GM19455 (cell line): ENCODE results near the gene CLECL1.
"Not testable (repeated sequence)": the region's sequence is repeated elsewhere in the genome, so short reads cannot be mapped to it uniquely, and the experiment has no call there.

Experiments
- ATAC-seq: cut with Tn5 transposase; IDR thresholded peaks from one replicate; pipeline ENCODE4 v1.9.1; 2021; ENCODE audit not compliant: unreplicated experiment

Gene CLECL1

DNA sequence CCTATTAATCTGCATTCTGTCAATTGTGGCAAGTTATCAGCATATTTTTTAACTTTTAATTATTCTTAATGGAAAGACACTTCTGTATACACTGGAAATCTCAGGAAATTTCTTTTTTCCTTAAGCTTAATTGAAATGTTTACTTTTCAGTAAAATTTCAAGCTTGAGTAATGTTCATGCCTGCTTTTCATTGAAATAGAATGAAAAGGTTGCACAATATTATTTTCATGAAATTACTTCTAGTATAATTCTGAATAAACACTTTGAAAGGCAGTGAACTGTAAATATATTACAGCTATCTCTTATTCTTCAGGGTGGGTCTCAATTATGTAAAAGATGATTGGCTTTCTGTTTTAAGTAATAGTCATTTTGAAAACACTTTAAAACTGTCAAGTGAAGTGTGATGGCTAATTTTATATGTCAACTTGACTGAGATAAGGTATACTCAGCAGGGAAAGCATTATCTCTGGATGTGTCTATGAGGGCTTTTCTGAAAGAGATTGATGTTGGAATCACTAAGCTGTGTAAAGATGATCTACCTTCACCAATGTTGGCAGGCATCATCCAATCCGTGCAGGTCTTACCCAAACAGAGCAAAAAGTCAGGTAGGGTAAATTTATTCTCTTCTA is 33.5 kb downstream of the CLECL1 start:
- ATAC-seq: no peak

DNA sequence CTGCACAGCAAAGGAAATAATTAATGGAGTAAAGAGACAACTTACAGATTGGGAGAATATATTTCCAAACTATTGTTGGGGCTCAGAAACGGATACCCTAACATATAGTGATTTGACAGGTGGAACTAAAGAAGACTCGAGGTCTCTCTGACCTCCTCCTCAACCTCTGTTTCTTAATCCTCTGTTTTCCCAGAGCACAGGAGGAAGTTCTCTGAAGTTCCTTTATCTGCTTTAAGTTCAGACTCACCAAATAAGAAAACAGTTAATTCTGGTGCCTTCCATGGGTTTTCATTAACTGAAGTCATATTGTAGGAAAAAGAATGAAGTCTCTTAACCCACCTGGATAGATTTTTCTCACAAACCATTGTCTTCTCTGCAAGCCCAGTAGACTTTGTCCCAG is 34.2 kb downstream of the CLECL1 start:
- no peak for ATAC-seq

DNA sequence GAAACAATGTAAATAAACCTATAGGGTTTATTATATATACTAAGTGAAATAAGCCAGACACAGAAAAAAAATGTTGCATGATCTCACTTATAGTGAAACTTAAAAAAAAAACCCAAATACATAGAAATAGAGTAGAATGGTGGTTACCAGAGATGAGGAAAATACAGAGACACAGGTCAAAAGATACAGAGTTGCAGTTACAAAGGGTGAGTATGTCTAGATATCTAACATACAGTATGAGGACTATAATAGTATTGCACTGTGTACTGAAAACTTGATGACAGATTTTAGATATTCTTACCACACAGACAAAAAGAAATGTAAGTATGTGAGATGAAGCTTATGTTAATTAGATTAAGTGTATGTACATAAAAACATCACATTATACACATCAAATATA is 35.3 kb downstream of the CLECL1 start:
- ATAC-seq: no peak

DNA sequence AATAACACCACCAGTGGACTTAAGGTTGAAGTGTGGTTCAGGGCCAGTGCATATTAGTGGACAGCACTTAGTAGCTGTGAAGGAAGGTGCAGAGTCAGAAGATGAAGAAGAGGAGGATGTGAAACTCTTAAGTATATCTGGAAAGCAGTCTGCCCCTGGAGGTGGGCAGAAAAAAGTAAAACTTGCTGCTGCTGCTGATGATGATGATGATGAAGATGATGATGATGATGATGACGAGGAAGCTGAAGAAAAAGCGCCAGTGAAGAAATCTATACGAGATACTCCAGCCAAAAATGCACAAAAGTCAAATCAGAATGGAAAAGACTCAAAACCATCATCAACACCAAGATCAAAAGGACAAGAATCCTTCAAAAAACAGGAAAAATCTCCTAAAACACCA is 37.2 kb downstream of the CLECL1 start:
- ATAC-seq: not testable (repeated sequence)

DNA sequence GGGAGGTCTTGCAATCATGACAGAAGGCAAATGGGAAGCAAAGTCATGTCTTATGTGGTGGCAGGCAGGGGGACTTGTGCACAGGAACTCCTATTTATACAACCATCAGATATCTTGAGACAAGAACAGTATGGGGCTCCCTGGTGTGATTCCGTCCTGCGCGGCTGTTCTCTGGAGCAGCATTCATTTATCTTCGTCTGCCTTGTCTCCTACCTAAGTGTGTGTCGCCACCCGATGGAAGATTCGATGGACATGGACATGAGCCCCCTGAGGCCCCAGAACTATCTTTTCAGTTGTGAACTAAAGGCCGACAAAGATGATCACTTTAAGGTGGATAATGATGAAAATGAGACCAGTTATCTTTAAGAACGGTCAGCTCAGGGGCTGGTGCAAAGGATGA is 37.7 kb downstream of the CLECL1 start:
- not testable (repeated sequence) for ATAC-seq

DNA sequence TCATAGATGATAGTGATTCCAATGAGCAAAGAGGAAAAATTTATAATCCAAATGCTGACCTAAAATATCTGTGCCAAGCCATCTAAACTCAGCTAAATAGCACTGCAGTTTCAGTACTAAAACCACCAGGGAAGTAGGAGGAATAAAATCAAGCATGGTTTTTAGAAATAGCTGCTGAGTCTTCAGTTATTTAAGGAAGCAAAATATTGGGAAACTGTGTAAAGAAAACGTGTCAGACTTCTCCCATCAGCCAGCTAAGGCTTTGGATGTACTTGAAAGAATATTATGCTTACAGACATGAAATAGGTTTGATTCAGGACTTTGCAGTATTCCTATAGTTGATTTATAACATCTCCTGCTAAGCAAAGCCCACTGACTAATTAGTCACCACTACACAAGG is 38.7 kb downstream of the CLECL1 start:
- ATAC-seq: no peak

DNA sequence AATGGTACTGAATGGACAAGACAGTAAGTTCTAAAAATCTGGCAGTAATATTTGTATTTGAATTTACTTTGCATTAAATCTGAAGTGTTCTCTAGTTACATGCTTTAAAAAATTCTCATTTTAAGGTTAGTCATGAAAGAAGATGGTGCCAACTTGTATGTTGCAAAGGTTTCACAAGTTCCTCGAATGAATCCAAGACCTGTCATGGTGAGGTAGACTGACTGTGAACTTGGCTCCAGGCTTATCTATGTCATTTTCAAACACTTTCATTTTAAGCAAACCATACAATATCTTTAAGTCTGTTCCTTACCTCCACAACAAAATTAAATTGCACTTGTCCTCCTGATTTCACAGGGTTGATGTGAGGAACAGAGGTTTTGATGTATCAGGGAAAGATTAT is 40.0 kb downstream of the CLECL1 start:
- no peak for ATAC-seq

DNA sequence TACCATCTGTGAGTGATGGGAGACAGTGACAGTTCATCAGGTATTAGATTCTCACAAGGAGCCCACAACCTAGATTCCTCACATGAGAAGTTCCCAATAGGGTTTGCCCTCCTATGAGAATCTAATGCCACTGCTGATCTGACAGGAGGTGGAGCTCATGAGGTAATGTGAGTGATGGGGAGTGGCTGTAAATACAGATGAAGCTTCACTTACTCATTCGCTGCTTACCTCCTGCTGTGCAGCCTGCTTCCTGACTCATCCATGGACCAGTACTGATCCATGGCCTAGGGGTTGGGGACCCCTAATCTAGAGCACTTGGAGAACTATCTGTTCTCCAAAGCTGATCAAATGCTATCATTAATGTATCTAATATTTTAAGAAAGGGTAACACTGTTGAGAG is 45.7 kb downstream of the CLECL1 start:
- no peak for ATAC-seq

DNA sequence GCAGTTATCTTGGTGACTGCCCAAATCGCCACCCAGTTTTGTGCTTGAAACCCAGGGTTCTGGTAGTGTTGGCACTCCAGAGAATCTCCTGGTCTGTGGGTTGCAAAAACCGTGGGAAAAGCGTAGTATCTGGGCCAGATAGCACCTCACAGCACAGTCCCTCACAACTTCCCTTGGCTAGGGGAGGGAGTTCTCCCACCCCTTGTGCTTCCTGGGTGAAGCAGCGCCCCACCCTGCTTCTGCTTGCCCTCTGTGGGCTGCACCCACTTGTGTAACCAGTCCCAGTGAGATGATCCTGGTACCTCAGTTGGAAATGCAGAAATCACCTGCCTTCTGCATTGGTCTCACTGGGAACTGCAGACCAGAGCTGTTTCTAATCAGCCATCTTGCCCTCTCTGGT is 47.0 kb downstream of the CLECL1 start:
- ATAC-seq: no peak

DNA sequence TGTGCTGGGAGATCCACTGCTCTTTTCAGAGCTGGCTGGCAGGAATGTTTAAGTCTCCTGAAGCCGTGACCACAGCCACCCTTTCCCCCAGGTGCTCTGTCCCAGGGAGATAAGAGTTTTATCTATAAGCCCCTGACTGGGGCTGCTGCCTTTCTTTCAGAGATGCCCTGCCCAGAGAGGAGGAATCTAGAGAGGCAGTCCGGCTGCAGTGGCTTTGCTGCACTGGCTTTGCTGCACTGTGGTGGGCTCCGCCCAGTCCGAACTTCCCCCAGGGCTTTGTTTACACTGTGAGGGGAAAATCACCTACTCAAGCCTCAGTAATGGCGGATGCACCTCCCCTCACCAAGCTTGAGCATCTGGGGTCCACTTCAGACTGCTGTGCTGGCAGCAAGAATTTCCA is 47.5 kb downstream of the CLECL1 start:
- ATAC-seq: not testable (repeated sequence)

DNA sequence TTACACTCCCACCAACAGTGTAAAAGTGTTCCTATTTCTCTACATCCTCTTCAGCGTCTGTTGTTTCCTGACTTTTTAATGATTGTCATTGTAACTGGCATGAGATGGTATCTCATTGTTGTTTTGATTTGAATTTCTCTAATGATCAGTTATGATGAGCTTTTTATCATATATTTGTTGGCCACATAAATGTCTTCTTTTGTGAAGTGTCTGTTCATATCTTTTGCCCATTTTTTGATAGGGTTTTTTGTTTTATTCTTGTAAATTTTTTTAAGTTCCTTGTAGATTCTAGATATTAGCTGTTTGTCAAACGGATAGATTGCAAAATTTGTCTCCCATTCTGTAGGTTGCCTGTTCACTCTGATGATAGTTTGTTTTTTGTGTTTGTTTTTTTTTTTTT is 49.9 kb downstream of the CLECL1 start:
- ATAC-seq: not testable (repeated sequence)

DNA sequence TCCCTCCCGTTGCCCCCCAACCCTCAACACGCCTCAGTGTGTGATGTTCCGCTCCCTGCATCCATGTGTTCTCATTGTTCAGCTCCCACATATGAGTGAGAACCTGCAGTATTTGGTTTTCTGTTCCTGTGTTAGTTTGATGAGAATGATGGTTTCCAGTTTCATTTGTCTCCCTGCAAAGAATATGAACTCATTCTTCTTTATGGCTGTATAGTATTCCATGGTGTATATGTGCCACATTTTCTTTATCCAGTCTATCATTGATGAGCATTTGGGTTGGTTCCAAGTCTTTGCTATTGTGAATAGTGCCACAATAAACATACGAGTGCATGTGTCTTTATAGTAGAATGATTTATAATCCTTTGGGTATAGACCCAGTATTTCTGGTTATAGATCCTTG is 50.4 kb downstream of the CLECL1 start:
- ATAC-seq: not testable (repeated sequence)

DNA sequence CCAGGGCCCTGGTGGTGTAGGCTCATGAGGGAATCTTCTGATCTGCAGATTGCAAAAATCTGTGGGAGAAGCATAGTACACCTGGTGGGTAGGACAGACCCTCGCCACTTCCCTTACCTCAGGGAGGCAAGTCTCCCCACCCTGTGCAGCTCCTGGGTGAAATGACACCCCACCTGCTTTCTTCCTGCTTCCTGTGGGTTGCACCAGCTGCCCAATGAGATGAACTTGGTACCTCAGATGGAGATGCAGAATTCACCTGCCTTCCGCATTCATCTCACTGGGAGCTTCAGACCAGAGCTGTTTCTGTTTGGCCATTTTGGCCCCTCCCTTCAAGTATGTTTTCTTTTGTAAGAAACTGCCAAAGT is 58.7 kb downstream of the CLECL1 start:
- peak; percentile 26 for ATAC-seq

DNA sequence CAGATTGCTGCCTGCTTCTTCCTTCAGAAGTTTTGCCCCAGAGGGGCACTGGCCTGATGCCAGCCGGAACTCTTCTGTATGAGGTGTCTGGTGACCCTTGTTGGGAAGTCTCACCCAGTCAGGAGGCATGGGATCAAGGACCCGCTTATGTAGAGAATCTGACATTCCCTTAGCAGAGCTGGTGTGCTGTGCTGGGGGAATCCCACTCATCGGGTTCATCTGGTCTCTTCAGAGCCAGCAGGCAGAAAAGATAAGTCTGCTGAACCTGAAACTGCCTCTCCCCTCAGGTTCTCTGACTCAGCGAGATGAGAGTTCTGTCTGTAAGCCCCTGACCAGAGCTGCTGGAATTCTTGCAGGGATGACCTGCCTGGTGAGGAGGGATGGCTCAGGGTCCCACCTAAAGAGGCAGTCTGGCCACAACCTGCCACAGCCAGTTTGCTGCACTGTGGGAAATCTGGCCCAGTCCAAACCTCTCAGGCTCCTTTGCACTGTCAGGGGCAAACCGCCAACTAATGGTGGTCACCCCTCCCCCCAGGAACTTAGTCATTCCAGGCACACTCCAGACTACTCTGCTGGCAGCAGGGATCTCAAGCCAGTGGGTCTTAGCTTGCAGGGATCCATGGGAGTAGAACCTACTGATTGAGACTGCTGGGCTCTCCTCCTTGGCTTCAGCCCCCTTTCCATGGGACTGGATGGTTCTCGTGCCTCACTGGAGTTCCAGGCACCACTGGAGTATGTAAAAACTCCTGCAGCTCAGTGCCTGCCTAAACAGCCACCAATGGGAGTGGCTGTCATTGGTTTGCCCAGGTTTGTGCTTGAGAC is 59.3 kb downstream of the CLECL1 start:
- peak; percentile 30 for ATAC-seq
